ENCODE results near the gene LAMA3. TPM values are rescaled to one million over a fixed set of nuclear protein-coding genes. Genes with fewer than 3 reads are reported as not detected.

The LAMA3 gene
- total RNA-seq, 1 experiment from 2014 or later, result 9.5 TPM

DNA sequence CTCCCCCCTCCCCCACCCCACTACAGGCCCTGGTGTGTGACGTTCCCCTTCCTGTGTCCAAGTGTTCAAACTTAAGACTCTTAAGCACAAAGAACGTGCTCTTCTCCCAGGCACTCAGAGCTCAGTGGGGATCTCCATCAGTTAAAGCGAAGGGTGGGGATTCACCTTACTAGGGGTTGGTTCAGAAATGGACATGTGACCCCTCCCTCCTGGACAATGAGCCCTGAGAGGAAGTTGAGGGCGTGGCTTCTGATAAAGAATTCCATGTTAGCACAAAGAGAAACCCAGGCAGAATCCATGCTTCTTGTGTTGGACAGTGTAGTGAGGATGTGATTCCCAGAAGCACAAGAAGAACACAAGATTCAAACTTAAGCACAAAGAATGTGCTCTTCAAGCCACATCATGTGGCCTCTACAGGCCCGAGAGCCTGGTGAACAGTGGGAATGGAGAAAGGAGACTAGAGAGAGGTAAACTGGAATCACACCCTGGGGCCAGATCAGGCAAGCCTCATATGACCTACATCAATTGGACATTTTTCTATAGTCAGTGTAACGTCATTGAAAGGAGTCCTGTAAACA, 247.2 kb downstream of the LAMA3 start:
- no peak for DNase-seq (ENCODE audit: low spot score)

GRCh38 chr18:23938043-23938756, 248.9 kb downstream of the LAMA3 start:
- DNase-seq (ENCODE audit: low spot score), result no peak

DNA sequence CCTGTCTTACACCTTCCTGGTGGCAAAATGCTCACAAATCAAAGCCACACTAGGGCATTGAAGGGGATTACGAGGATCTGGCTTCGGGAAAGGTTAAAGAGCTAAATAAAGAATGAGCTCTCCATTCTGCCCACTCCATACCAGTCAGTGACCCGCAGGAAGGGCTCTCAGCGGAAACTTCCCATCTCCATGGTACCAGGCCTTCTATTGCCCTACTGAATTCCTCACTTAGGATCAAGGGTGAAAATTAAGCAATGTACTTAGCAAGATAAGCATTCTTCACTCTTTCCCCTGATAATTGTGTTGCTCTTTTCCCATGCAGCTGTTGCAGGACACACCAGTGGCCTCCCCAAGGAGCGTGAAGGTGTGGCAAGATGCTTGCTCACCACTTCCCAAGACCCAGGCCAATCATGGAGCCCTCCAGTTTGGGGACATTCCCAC, 249.7 kb downstream of the LAMA3 start:
- DNase-seq (ENCODE audit: low spot score), result no peak

- no peak for DNase-seq (ENCODE audit: low spot score)
Measured at GRCh38 chr18:23939366-23939765, 250.1 kb downstream of the LAMA3 start.

DNA sequence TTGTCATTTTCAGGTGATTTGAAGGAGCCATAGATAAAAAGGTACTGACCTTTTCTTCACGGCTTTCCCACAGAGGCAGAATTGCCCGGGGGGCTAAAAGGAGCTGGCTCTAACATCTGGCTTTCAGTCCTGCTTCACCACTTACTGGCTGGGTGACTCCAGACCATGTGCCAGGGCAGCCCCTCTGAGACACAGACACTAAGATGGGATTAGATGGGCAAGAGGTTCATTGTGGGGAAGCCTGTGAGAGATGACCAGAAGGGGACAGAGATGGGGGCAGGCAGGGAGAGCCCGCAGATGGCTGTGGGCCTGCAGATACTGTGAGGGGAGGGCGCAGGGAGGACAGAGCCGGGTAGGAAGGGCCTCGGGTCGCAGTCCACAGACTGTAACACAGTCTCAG, 250.6 kb downstream of the LAMA3 start:
- no peak for DNase-seq (ENCODE audit: low spot score)

DNA sequence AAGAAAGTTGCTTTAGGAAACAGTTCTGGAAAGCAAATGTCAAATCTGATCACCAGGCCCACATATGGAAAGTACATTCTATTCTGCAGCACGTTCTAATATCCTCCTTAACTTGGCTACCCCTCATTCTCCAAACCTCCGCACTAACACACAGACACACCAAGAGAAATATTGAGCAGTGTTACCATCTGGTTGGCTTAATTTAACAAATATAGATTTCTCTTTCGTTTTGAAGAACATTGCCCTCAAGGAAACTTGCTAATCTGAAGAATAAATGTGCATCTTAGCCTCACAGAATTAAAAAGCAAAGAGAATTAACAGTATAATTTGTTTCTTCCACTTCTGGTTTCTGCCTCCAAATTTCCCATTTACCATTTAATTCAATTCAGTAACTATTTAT, 252.5 kb downstream of the LAMA3 start:
- no peak for DNase-seq (ENCODE audit: low spot score)

DNA sequence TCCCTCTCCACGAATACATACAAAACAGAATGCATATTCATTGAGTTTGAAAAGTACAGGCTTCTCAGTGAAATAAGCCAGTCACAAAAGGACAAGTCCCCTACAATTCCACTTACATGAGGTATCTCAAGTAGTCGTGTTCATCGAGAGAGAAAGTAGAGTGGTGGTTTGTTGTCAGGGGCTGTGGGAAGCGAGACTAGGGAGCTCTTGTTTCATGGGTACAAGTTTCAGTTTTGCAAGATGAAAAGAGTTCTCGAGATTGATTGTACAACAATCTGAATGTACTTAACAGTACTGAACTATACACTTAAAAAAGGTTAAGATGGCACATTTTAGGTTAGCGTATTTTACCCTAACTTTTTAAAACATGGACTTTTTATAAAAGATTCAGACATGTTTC, 253.9 kb downstream of the LAMA3 start:
- DNase-seq (ENCODE audit: low spot score), result no peak

GRCh38 chr18:23943903-23944624, 254.8 kb downstream of the LAMA3 start:
- no peak for DNase-seq (ENCODE audit: low spot score)

DNA sequence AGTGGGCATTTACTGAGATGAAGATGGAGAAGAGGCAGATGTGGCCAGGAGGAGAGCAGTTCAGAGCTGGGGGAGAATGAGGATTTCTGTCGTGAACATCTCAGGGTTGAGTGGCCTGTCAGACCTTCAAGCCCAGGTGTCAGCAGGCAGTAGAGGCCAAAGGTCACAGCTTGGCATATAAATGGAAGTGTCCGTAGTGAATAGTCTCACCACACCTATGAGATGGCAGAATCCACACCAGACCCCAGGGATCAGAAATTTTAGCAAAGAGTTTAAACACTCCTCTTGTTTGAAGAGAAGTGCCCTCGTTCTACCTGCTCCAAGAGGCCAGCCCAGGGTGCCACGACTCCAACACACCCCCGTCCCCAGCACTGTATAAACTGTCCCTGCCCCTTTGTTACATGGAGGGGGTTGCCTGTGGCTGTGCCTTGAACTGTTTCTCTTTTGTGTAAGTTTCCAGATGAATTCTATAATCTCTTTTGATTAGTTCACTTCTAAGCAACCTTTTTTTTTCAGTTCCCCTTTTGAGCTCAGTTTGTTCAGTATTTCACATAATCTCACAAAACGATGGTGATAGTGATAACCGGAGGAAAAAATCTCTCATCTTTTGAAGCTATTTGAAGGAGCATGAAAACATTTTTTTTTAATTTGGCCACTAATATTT, 256.3 kb downstream of the LAMA3 start:
- no peak for DNase-seq (ENCODE audit: low spot score)

- DNase-seq (ENCODE audit: low spot score), result no peak
Measured at GRCh38 chr18:23949863-23950262, 260.6 kb downstream of the LAMA3 start.

DNA sequence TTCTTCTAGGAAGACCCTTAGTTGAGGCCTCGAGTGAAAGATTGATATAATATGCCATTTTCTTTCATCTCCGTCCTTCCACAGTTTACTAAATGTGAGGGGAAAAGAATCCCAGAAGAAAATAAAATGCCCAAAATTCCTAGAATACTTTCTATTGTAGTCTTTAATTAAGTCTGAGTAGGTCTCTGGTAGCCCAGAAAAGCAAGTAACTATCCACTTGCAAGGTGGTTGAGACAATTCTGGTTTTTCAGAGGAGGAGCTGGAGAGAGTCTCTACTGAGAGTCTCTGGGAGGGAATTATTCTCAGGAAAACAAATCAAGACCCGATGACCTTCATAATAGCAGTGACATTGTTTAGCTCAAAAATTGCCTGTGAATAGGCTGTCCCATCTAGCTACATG, 261.4 kb downstream of the LAMA3 start:
- DNase-seq (ENCODE audit: low spot score), result no peak

- DNase-seq (ENCODE audit: low spot score), result no peak
Measured at GRCh38 chr18:23951206-23951605, 262.0 kb downstream of the LAMA3 start.

GRCh38 chr18:23953984-23954383, 264.7 kb downstream of the LAMA3 start:
- no peak for DNase-seq (ENCODE audit: low spot score)

DNA sequence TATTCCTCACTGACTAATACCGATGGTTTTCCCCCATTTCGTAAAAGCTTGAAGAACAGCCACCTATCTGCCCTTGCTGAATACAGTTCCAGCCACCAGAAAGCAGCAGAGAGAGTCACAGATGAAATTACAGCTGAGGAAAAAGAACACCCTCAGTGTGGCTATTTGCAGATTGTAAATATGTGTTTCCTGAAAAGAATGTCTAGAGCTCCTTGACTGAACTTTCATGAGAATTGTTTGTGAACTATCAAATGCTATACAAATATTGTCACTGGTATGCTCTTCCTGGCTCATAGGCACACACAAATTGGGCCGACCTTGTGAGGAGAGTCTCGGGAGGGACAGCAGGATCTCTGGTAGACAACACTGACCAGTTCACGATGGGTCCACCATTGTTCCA, 267.2 kb downstream of the LAMA3 start:
- no peak for DNase-seq (ENCODE audit: low spot score)

GRCh38 chr18:23958036-23958435, 268.8 kb downstream of the LAMA3 start:
- DNase-seq (ENCODE audit: low spot score), result no peak

- DNase-seq (ENCODE audit: low spot score), result no peak
Measured at GRCh38 chr18:23963443-23964165, 274.4 kb downstream of the LAMA3 start.

DNA sequence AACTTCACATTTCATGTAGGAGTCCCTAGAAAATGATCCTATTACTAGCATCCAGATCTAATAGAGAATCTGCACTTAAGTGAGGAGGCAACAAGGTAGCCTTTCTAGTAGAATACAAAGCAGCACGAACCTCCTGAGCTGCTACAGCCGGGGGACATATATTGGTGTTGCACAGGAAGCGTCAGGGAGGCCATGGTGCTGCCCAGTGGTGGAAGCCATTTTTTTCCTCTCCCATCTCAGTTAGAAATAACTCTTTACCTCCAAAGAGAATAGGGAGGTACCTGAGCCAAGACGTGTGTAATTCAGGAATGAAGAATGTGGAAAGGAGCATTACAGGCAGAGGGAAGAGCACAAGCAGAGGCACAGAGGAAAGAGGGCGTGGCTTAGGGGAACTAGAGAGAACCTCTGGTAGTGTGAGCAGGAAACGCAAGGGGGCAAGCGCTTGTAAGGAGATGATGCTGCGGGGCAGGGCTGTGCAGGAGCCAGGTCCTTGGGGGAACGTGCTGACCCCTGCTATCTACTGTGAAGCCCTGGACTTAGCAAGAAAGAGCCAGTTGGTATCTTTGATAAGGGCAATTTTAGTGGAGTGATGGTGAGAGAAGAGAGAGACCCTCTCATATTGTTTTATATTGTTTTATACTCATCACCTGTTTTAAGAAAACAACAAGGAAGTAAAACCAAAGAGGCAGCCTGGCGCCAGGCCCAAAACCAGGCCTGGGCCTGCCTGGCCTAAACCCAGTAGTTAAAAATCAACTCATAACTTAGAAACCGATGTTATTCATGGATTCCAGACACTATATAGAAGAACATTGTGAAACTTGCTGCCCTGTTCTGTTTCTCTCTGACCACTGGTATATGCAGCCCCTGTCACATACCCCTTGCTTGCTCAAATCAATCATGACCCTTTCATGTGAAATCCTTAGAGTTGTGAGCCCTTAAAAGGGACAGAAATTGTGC, 275.3 kb downstream of the LAMA3 start:
- DNase-seq (ENCODE audit: low spot score), result peak; percentile 33

DNA sequence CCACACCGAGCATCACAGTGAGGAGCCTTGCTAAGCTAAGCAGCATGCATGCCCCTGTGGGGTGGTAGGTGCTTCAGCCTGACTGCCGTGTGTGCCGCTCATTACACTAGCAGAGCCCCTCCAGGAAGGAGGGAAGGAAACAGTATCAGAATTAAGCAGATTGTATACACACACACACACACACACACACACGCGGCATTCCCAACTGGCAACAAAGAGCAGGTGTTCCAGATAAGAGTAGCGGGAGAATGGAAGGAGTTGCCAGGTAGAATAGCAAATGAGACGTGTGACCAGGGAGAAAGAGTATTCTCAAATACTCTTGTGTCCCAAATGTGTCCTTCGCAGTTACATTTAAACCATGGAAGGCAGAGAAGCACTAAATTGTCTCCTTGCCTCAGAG, 277.7 kb downstream of the LAMA3 start:
- DNase-seq (ENCODE audit: low spot score), result no peak

DNA sequence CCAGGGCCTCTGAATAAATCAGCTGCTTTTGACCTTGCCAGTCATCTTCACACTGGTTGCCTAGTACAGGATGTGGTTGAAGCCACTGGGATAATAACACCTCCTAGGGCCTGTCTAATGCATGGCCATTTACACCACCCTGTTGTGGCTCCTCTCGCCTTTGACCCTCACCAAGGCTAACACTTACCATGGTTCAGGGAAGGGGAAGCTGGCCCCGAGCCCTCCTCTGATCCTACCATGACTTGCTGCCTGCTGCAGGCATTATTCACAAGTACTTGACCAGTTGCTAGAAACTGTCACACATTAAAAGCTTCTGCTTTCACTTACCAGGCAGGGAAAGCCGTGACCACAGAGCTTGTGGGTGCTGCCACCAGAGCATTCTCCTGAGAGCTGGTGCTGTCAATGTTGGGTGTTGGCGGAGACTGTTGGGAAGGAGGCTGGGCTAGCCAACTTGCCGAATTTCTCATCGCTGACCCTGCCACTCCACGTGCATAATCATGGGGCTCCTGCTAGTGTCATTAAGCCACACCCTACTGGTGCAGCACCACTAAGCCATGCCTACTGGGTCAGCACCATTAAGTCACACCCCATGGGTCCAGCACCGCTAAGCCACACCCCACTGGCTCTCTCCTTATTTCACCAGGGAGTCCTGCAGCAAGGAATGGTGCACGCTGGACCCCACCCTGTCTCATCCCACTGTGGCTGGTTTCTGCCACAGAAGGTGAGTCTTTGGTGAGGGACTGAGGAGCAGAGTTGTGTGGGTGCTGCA, 278.3 kb downstream of the LAMA3 start:
- DNase-seq (ENCODE audit: low spot score), result no peak
